Measurements from ENCODE around the gene MAB21L1.

MAB21L1 gene

GRCh38 chr13:35512271-35512920, 35.9 kb upstream of the MAB21L1 start:
- ChIA-PET POLR2A (no interaction called here), CTCF (no interaction called here)
- TF ChIP-seq ZBTB1 (tag by site-specific recombination; IDR thresholded peaks at IDR 0.05) (no peak), ZNF449 (tag by site-specific recombination; IDR thresholded peaks at IDR 0.05) (no peak), ZNF610 (tag by site-specific recombination; IDR thresholded peaks at IDR 0.05; ENCODE audit: borderline replicate concordance) (no peak), REPIN1 (tag by site-specific recombination; IDR thresholded peaks at IDR 0.05; ENCODE audit: low read depth) (no peak), MZF1 (tag by site-specific recombination; IDR thresholded peaks at IDR 0.05; ENCODE audit: borderline replicate concordance) (no peak), KLF10 (tag by site-specific recombination; IDR thresholded peaks at IDR 0.05) (no peak), ELK4 (IDR thresholded peaks at IDR 0.05; ENCODE audit: borderline replicate concordance, low read depth, low read length) (no peak), ZNF639 (tag by site-specific recombination; IDR thresholded peaks at IDR 0.05) (no peak), ZNF701 (tag by site-specific recombination; IDR thresholded peaks at IDR 0.05) (no peak), ZNF514 (tag by site-specific recombination; IDR thresholded peaks at IDR 0.05) (no peak), SP7 (tag by site-specific recombination; IDR thresholded peaks at IDR 0.05) (no peak)
- no peak overlapping the region for H3K27ac ChIP-seq (ENCODE audit: extremely low read depth, low read depth, low read length)
- no peaks in the 10 kb centered on the region for H3K4me1 ChIP-seq (ENCODE audit: control insufficient read depth, insufficient read depth, low read length)
- H3K36me3 ChIP-seq (ENCODE audit: control insufficient read depth in 2 of 2, insufficient read depth in 1 of 2, low read length in 2 of 2): no peaks in the 10 kb centered on the region
- no peaks in the 10 kb centered on the region for H3K9me3 ChIP-seq (ENCODE audit: control insufficient read depth, insufficient read depth, low read depth, low read length)
- H3K4me3 ChIP-seq (ENCODE audit: low read depth, low read length): no peak overlapping the region

GRCh38 chr13:35502456-35502855, 26.0 kb upstream of the MAB21L1 start:
- CTCF ChIA-PET: no interaction called here
- H3K9me3 ChIP-seq (ENCODE audit: control insufficient read depth, insufficient read depth, low read depth, low read length): no peaks in the 10 kb centered on the region
- H3K36me3 ChIP-seq (ENCODE audit: control insufficient read depth in 2 of 2, insufficient read depth in 1 of 2, low read length in 2 of 2): no peaks in the 10 kb centered on the region
- H3K27ac ChIP-seq (ENCODE audit: extremely low read depth, low read depth, low read length): no peak overlapping the region
- no peak overlapping the region for H3K4me3 ChIP-seq (ENCODE audit: low read depth, low read length)
- POLR2A ChIA-PET: no interaction called here
- peaks cover 22% of the 10 kb centered on the region for H3K4me1 ChIP-seq (ENCODE audit: control insufficient read depth, insufficient read depth, low read length)
- no peak for TF ChIP-seq RBAK (tag by site-specific recombination; IDR thresholded peaks at IDR 0.05)
- no peak for TF ChIP-seq PRDM4 (tag by site-specific recombination; IDR thresholded peaks at IDR 0.05)
- TF ChIP-seq ZFP41 (tag by site-specific recombination; IDR thresholded peaks at IDR 0.05; ENCODE audit: borderline replicate concordance): no peak
- TF ChIP-seq ZSCAN5A (tag by site-specific recombination; IDR thresholded peaks at IDR 0.05): no peak
- no peak for TF ChIP-seq ZNF776 (tag by site-specific recombination; IDR thresholded peaks at IDR 0.05; ENCODE audit: borderline replicate concordance)
- no peak for TF ChIP-seq ZNF521 (tag by site-specific recombination; IDR thresholded peaks at IDR 0.05)
- no peak for TF ChIP-seq SP7 (tag by site-specific recombination; IDR thresholded peaks at IDR 0.05)
- no peak for TF ChIP-seq ZNF169 (tag by site-specific recombination; IDR thresholded peaks at IDR 0.05)
- no peak for TF ChIP-seq ZBTB6 (tag by site-specific recombination; IDR thresholded peaks at IDR 0.05)
- TF ChIP-seq OSR2 (tag by site-specific recombination; IDR thresholded peaks at IDR 0.05): no peak
- TF ChIP-seq ZNF175 (tag by site-specific recombination; IDR thresholded peaks at IDR 0.05): no peak
- TF ChIP-seq ZNF398 (tag by site-specific recombination; IDR thresholded peaks at IDR 0.05): no peak
- TF ChIP-seq ZNF544 (tag by site-specific recombination; IDR thresholded peaks at IDR 0.05): no peak
- no peak for TF ChIP-seq ZNF24 (tag by site-specific recombination; IDR thresholded peaks at IDR 0.05)
- TF ChIP-seq ZNF112 (tag by site-specific recombination; IDR thresholded peaks at IDR 0.05): no peak

All from HEK293 (cell line).